Hepatocyte (in vitro differentiated cells): Measurements from ENCODE around the gene SLC8A1. TPM values are rescaled to one million over a fixed set of nuclear protein-coding genes. Genes with fewer than 3 reads are reported as not detected.
A peak's percentile ranks its signal among the peaks of the same experiment; 100 is the strongest.

ENCODE experiments used
- DNase-seq: peaks from one replicate; pipeline ENCODE4 v3.0.0-alpha.2; 2016; ENCODE audit warnings: low spot score
- H2AFZ ChIP-seq: fragments of 200-600 bp; sonication (generic); 2 replicates; pipeline ENCODE4 v1.6.0; 2016; ENCODE audit warnings: antibody characterized with exemption, mild to moderate bottlenecking
- H3K27ac ChIP-seq: fragments of 200-600 bp; sonication (generic); 2 replicates; pipeline ENCODE4 v1.5.1; 2016; ENCODE audit warnings: mild to moderate bottlenecking
- H3K27me3 ChIP-seq: fragments of 200-600 bp; sonication (generic); 2 replicates; pipeline ENCODE4 v1.6.1; 2016
- H3K36me3 ChIP-seq: fragments of 200-600 bp; sonication (generic); replicated peaks from 2 replicates; pipeline ENCODE4 v1.5.1; 2016; ENCODE audit warnings: low read depth; ENCODE audit not compliant: insufficient read depth
- H3K4me1 ChIP-seq: fragments of 200-600 bp; sonication (generic); 2 replicates; pipeline ENCODE4 v1.5.1; 2016; ENCODE audit warnings: mild to moderate bottlenecking, moderate library complexity; ENCODE audit not compliant: insufficient read depth
- H3K4me2 ChIP-seq: fragments of 200-600 bp; sonication (generic); 2 replicates; pipeline ENCODE4 v1.6.0; 2016
- H3K4me3 ChIP-seq: fragments of 200-600 bp; sonication (generic); 2 replicates; pipeline ENCODE4 v1.5.1; 2016; ENCODE audit warnings: mild to moderate bottlenecking
- H3K79me2 ChIP-seq: fragments of 200-600 bp; sonication (generic); 2 replicates; pipeline ENCODE4 v1.6.0; 2017; ENCODE audit warnings: mild to moderate bottlenecking
- H3K9me2 ChIP-seq: fragments of 200-600 bp; sonication (generic); replicated peaks from 2 replicates; pipeline ENCODE4 v1.6.0; 2017; ENCODE audit warnings: mild to moderate bottlenecking; ENCODE audit not compliant: insufficient read depth
- H3K9me3 ChIP-seq: fragments of 200-600 bp; sonication (generic); 2 replicates; pipeline ENCODE4 v1.5.1; 2016; ENCODE audit warnings: low read depth, mild to moderate bottlenecking
- H4K20me1 ChIP-seq: fragments of 200-600 bp; sonication (generic); 2 replicates; pipeline ENCODE4 v1.6.0; 2016; ENCODE audit warnings: mild to moderate bottlenecking; ENCODE audit not compliant: insufficient read depth, poor library complexity, severe bottlenecking
- CTCF ChIP-seq: fragments of 200-600 bp; sonication (generic); IDR thresholded peaks from 2 replicates; pipeline ENCODE4 v1.5.1; 2016; ENCODE audit warnings: antibody characterized with exemption, mild to moderate bottlenecking; ENCODE audit not compliant: poor library complexity
- EZH2 ChIP-seq: fragments of 200-600 bp; sonication (generic); IDR thresholded peaks from 2 replicates; pipeline ENCODE4 v1.6.1; 2016; ENCODE audit warnings: antibody characterized with exemption, mild to moderate bottlenecking, borderline replicate concordance
- EZH2phosphoT487 ChIP-seq: fragments of 200-600 bp; sonication (generic); IDR thresholded peaks from one replicate; pipeline ENCODE4 v1.6.1; 2018; ENCODE audit warnings: antibody characterized with exemption, mild to moderate bottlenecking, low read depth, moderate library complexity; ENCODE audit not compliant: unreplicated experiment, severe bottlenecking
- WGBS: methylation state at CpG from one replicate; pipeline ENCODE4 v1.1.6; 2016; ENCODE audit warnings: low lambda C conversion rate; ENCODE audit errors: missing lambda C conversion rate; 5-methylcytosine and 5-hydroxymethylcytosine counted together
- polyA plus RNA-seq: library from polyadenylated mRNA; unstranded; fragments of >200 nt; fragmentation: Nextera tagmentation; extraction: Ambion mirVana; gene quantifications from 2 replicates; pipeline ENCODE4 v1.2.1, GENCODE V29; 2016
- total RNA-seq: library from RNA; depleted of rRNA; stranded (reverse); fragments of >200 nt; gene quantifications from 2 replicates; pipeline ENCODE4 v1.2.3, GENCODE V29; 2014

The SLC8A1 gene
- total and polyA plus RNA-seq, 2 experiments from 2014 or later, result 2.2 to 8.9 TPM

DNA sequence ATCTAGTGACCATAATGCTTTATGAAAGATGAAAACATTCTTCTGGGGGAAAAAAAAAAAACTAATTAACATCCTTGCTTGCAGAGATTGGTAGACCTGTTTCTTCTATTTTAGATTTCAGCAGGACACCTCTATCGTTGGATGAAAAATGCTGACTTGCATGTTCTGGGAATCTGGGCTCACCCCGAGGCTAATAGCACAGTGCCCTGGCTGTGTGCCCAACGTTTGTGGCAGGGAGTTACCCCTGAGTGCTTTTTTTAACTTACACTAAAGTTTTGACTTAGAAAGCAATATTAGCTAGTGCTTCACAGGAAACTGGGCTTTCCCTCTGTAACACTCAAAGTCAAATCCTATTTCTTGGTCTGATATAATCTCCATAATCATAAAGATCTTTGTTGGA, 233.2 kb downstream of the SLC8A1 start:
- H3K9me3 ChIP-seq, result no peaks in the 10 kb centered on the region
- H3K27ac ChIP-seq, result no peak overlapping the region
- no peak for DNase-seq
- H3K79me2 ChIP-seq, result no peaks in the 10 kb centered on the region
- TF ChIP-seq EZH2phosphoT487 (no peak), EZH2 (no peak), CTCF (no peak)
- no peak overlapping the region for H3K4me3 ChIP-seq
- no peaks in the 10 kb centered on the region for H3K36me3 ChIP-seq
- H2AFZ ChIP-seq, result no peak overlapping the region
- H4K20me1 ChIP-seq, result no peaks in the 10 kb centered on the region
- no peaks in the 10 kb centered on the region for H3K9me2 ChIP-seq
- 52% methylated on average over 3 of the region's 3 CpGs for WGBS
- H3K4me1 ChIP-seq, result no peaks in the 10 kb centered on the region
- H3K27me3 ChIP-seq, result no peaks in the 10 kb centered on the region
- H3K4me2 ChIP-seq, result no peak overlapping the region

- Histone ChIP-seq H3K4me3 (no peak overlapping the region), H3K27ac (no peak overlapping the region), H3K9me3 (no peaks in the 10 kb centered on the region), H3K4me1 (no peaks in the 10 kb centered on the region), H3K36me3 (no peaks in the 10 kb centered on the region), H3K27me3 (no peaks in the 10 kb centered on the region), H3K4me2 (no peak overlapping the region), H3K9me2 (no peaks in the 10 kb centered on the region), H2AFZ (no peak overlapping the region), H4K20me1 (no peaks in the 10 kb centered on the region), H3K79me2 (no peaks in the 10 kb centered on the region)
- WGBS, result 88% methylated on average over 3 of the region's 3 CpGs
- TF ChIP-seq EZH2phosphoT487, result no peak
- no peak for DNase-seq
These were observed 238.3 kb downstream of the SLC8A1 start for GRCh38 chr2:40213619-40214018.

GRCh38 chr2:40213071-40213470, 238.8 kb downstream of the SLC8A1 start:
- Histone ChIP-seq H3K4me3 (no peak overlapping the region), H3K36me3 (no peaks in the 10 kb centered on the region), H3K4me1 (no peaks in the 10 kb centered on the region), H3K9me3 (no peaks in the 10 kb centered on the region), H2AFZ (no peak overlapping the region), H4K20me1 (no peaks in the 10 kb centered on the region), H3K27me3 (no peaks in the 10 kb centered on the region), H3K27ac (no peak overlapping the region), H3K79me2 (no peaks in the 10 kb centered on the region), H3K4me2 (no peak overlapping the region), H3K9me2 (no peaks in the 10 kb centered on the region)
- 73% methylated on average over 1 of the region's 1 CpG for WGBS
- no peak for DNase-seq
- TF ChIP-seq EZH2, result no peak
- peak; percentile 20 for TF ChIP-seq CTCF

GRCh38 chr2:40210968-40211353, 240.9 kb downstream of the SLC8A1 start:
- TF ChIP-seq EZH2phosphoT487, result no peak
- TF ChIP-seq EZH2, result no peak
- TF ChIP-seq CTCF, result no peak
- Histone ChIP-seq H3K9me2 (no peaks in the 10 kb centered on the region), H3K27ac (no peak overlapping the region), H4K20me1 (no peaks in the 10 kb centered on the region), H2AFZ (no peak overlapping the region), H3K4me3 (no peak overlapping the region), H3K9me3 (no peaks in the 10 kb centered on the region), H3K36me3 (no peaks in the 10 kb centered on the region), H3K79me2 (no peaks in the 10 kb centered on the region), H3K4me2 (no peak overlapping the region), H3K4me1 (no peaks in the 10 kb centered on the region), H3K27me3 (no peaks in the 10 kb centered on the region)
- whole genome bisulfite sequencing, result 86% methylated on average over 1 of the region's 1 CpG
- no peak for DNase-seq
